Measurements from ENCODE around the gene FHIT. TPM values are rescaled to one million over a fixed set of nuclear protein-coding genes. Genes with fewer than 3 reads are reported as not detected.

Gene FHIT
- total and polyA plus RNA-seq, 10 of the 15 experiments (the other 5 are each of a cell fraction or from before 2014, with no cell fraction given), result 4.2 to 14.9 (median 9.4) TPM

DNA sequence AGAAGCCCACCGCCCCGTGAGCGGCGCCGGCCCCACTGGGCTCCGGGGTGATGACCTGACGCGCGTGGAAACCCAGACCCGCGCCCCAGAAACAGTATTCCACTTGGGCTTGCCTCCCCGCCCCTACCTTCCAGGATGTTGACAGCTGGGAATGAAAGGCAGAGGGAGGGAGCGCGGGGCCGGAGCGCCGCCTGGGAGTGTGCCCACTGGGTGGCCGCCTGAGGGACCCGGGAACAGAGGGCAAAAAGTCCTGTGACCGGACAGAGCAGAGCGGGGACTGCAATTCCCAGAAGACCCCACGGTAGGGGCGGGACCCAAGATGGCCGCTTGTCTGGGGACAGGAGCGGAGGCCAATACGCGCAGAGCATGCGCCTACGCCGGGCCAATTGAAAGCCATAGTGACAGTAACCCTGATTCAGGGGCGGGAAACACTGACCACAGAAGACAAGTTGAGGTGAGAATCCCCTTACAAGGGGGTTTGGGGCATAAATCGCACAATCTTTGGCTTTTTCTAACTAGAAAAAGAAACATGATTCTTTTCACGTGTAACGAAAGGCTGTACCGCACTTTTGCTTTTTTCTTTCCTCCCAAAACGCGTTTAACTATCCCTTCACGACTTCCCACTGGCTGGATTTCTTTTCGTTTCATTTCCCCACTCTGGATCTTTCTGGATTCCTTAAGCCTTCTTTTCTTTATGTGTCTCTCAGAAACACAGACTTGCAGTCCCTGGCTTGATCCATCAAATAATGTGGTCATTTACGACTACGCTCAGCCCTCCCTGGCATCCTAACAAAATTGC, at the start of gene FHIT (continued):
- TF ChIP-seq ZBTB40 (IDR thresholded peaks at IDR 0.05; ENCODE audit: borderline replicate concordance), result peak; percentile 59
- TF ChIP-seq ASH2L (IDR thresholded peaks at IDR 0.05; ENCODE audit: borderline replicate concordance, low read depth), result no peak
- TF ChIP-seq POLR2AphosphoS2 (IDR thresholded peaks at IDR 0.05; ENCODE audit: low read depth, low read length), result no peak
- no peak for TF ChIP-seq BRCA1 (IDR thresholded peaks at IDR 0.05; ENCODE audit: low read depth, low read length)
- no peak for TF ChIP-seq ZBED1 (IDR thresholded peaks at IDR 0.05; ENCODE audit: borderline replicate concordance)
- TF ChIP-seq, protein P1, sequence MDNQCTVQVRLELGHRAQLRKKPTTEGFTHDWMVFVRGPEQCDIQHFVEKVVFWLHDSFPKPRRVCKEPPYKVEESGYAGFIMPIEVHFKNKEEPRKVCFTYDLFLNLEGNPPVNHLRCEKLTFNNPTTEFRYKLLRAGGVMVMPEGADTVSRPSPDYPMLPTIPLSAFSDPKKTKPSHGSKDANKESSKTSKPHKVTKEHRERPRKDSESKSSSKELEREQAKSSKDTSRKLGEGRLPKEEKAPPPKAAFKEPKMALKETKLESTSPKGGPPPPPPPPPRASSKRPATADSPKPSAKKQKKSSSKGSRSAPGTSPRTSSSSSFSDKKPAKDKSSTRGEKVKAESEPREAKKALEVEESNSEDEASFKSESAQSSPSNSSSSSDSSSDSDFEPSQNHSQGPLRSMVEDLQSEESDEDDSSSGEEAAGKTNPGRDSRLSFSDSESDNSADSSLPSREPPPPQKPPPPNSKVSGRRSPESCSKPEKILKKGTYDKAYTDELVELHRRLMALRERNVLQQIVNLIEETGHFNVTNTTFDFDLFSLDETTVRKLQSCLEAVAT (IDR thresholded peaks at IDR 0.05), result 0 out of 2 replicates have a peak, but pooled peaks have one; percentile 37
- TF ChIP-seq ZZZ3 (IDR thresholded peaks at IDR 0.05; ENCODE audit: control insufficient read depth, insufficient read length, low read depth), result no peak
- no peak for TF ChIP-seq IRF5 (IDR thresholded peaks at IDR 0.05; ENCODE audit: borderline replicate concordance)
- TF ChIP-seq MYB (IDR thresholded peaks at IDR 0.05; ENCODE audit: borderline replicate concordance, low read depth, low read length), result no peak
- TF ChIP-seq LARP7 (IDR thresholded peaks at IDR 0.05), result peak; percentile 52; the same call in 1 of the 2 replicates
- no peak for TF ChIP-seq STAT3 (IDR thresholded peaks at IDR 0.05; ENCODE audit: low read depth, low read length)
- TF ChIP-seq TCF3 (IDR thresholded peaks at IDR 0.05; ENCODE audit: borderline replicate concordance, insufficient read depth, low read depth, low read length), result no peak
- TF ChIP-seq SMAD5 (IDR thresholded peaks at IDR 0.05; ENCODE audit: low read depth), result no peak
- TF ChIP-seq EGR1 (IDR thresholded peaks at IDR 0.05; ENCODE audit: borderline replicate concordance in 1 of 2, low read depth in 2 of 2, low read length in 2 of 2), result no peak
- no peak for TF ChIP-seq FOXM1 (IDR thresholded peaks at IDR 0.05; ENCODE audit: low read depth, low read length)
- TF ChIP-seq FOXK2 (IDR thresholded peaks at IDR 0.05), result no peak
- no peak for TF ChIP-seq EP300 (IDR thresholded peaks at IDR 0.05; ENCODE audit: borderline replicate concordance in 1 of 2, control insufficient read depth in 1 of 2, low read depth in 2 of 2, low read length in 2 of 2)
- TF ChIP-seq, protein P2, sequence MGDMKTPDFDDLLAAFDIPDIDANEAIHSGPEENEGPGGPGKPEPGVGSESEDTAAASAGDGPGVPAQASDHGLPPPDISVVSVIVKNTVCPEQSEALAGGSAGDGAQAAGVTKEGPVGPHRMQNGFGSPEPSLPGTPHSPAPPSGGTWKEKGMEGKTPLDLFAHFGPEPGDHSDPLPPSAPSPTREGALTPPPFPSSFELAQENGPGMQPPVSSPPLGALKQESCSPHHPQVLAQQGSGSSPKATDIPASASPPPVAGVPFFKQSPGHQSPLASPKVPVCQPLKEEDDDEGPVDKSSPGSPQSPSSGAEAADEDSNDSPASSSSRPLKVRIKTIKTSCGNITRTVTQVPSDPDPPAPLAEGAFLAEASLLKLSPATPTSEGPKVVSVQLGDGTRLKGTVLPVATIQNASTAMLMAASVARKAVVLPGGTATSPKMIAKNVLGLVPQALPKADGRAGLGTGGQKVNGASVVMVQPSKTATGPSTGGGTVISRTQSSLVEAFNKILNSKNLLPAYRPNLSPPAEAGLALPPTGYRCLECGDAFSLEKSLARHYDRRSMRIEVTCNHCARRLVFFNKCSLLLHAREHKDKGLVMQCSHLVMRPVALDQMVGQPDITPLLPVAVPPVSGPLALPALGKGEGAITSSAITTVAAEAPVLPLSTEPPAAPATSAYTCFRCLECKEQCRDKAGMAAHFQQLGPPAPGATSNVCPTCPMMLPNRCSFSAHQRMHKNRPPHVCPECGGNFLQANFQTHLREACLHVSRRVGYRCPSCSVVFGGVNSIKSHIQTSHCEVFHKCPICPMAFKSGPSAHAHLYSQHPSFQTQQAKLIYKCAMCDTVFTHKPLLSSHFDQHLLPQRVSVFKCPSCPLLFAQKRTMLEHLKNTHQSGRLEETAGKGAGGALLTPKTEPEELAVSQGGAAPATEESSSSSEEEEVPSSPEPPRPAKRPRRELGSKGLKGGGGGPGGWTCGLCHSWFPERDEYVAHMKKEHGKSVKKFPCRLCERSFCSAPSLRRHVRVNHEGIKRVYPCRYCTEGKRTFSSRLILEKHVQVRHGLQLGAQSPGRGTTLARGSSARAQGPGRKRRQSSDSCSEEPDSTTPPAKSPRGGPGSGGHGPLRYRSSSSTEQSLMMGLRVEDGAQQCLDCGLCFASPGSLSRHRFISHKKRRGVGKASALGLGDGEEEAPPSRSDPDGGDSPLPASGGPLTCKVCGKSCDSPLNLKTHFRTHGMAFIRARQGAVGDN (IDR thresholded peaks at IDR 0.05), result no peak
